Common myeloid progenitor, CD34-positive (primary cell): ENCODE measurements around the gene FBXL14.
A peak's percentile ranks its signal among the peaks of the same experiment; 100 is the strongest.

Source experiments
- CTCF ChIA-PET: fragments of 350-600 bp; sonication (Branson Sonifier 250); formaldehyde crosslinking; loops from one replicate; lab custom pipeline; 2021; ENCODE audit warnings: antibody characterized with exemption; lab: Charles Lee
- POLR2A ChIA-PET: fragments of 350-600 bp; sonication (Branson Sonifier 250); formaldehyde crosslinking; loops from one replicate; lab custom pipeline; 2021; ENCODE audit warnings: antibody characterized with exemption; lab: Charles Lee
- DNase-seq, 3 donors: peaks; one replicate each; pipeline versions ENCODE4 v3.0.0 to v3.0.0-alpha.2; 2013
- H3K27ac ChIP-seq, 2 experiments: 1 replicate in 1 of 2; 2 replicates in 1 of 2; pipeline ENCODE4 v1.7.0; 2013; ENCODE audit warnings: inconsistent platforms in 2 of 2, low read length in 2 of 2, mild to moderate bottlenecking in 2 of 2, low read depth in 1 of 2, moderate library complexity in 1 of 2; ENCODE audit not compliant: severe bottlenecking in 2 of 2, insufficient read depth in 1 of 2, poor library complexity in 1 of 2
- H3K27me3 ChIP-seq, 5 experiments: replicated peaks in 2 of 5; 1 replicate in 3 of 5; 2 replicates in 2 of 5; pipeline versions ENCODE4 v1.6.1 to v1.7.0; 2013; ENCODE audit warnings: low read length in 4 of 5, mild to moderate bottlenecking in 2 of 5, moderate library complexity in 2 of 5, inconsistent platforms in 1 of 5; ENCODE audit not compliant: insufficient read depth in 5 of 5, control insufficient read depth in 4 of 5
- H3K36me3 ChIP-seq, 4 experiments: 1 replicate in 2 of 4; 2 replicates in 2 of 4; pipeline versions ENCODE4 v1.6.1 to v1.7.0; 2013; ENCODE audit warnings: low read length in 3 of 4, control low read depth in 1 of 4, mild to moderate bottlenecking in 1 of 4; ENCODE audit not compliant: control insufficient read depth in 4 of 4, insufficient read depth in 4 of 4
- H3K4me1 ChIP-seq, 4 experiments: 1 replicate in 3 of 4; 2 replicates in 1 of 4; pipeline versions ENCODE4 v1.6.1 to v1.7.1; 2013; ENCODE audit warnings: low read length in 3 of 4, mild to moderate bottlenecking in 3 of 4, control low read depth in 1 of 4, inconsistent platforms in 1 of 4, moderate library complexity in 1 of 4; ENCODE audit not compliant: control insufficient read depth in 4 of 4, insufficient read depth in 4 of 4; ENCODE audit errors: control extremely low read depth in 1 of 4
- H3K4me3 ChIP-seq, 7 experiments: 1 replicate in 4 of 7; 2 replicates in 3 of 7; pipeline versions ENCODE4 v1.5.1 to v1.7.0; 2013; ENCODE audit warnings: mild to moderate bottlenecking in 7 of 7, low read length in 6 of 7, moderate library complexity in 6 of 7, inconsistent platforms in 2 of 7, low read depth in 2 of 7, control low read depth in 1 of 7; ENCODE audit not compliant: insufficient read depth in 4 of 7, control insufficient read depth in 1 of 7; ENCODE audit errors: extremely low read depth in 1 of 7
- H3K9me3 ChIP-seq, 5 experiments: 1 replicate in 4 of 5; 2 replicates in 1 of 5; pipeline versions ENCODE4 v1.6.1 to v1.7.1; 2013; ENCODE audit warnings: low read length in 4 of 5, mild to moderate bottlenecking in 2 of 5, inconsistent platforms in 1 of 5, low read depth in 1 of 5, moderate library complexity in 1 of 5; ENCODE audit not compliant: control insufficient read depth in 4 of 5, insufficient read depth in 2 of 5; ENCODE audit errors: control extremely low read depth in 1 of 5
- WGBS: methylation state at CpG from one replicate; pipeline ENCODE4 v1.1.5; 2013; ENCODE audit not compliant: insufficient coverage; 5-methylcytosine and 5-hydroxymethylcytosine counted together

Gene FBXL14

GRCh38 chr12:1581973-1582708 is 12.2 kb downstream of the FBXL14 start:
- CTCF ChIA-PET, result interaction anchor here (0.6 to 9.4 kb wide), 16 partner anchors 11 to 489 kb away, joined by 3 to 89 read pairs (median 4); no protein-coding TSS in a partner anchor
- POLR2A ChIA-PET, result no interaction called here
- WGBS, result 97% methylated on average over 11 of the region's 11 CpGs

GRCh38 chr12:1580526-1580925 is 13.9 kb downstream of the FBXL14 start:
- Histone ChIP-seq H3K4me1 (peaks cover 0 to 18% (median 11%) of the 10 kb centered on the region in 4 experiments), H3K4me3 (no peak overlapping the region), H3K36me3 (no peaks in the 10 kb centered on the region), H3K27ac (no peak overlapping the region), H3K9me3 (no peaks in the 10 kb centered on the region), H3K27me3 (peaks cover 0 to 37% (median under 1%) of the 10 kb centered on the region in 5 experiments)
- WGBS, result 100% methylated on average over 2 of the region's 3 CpGs
- ChIA-PET CTCF (interaction anchor here (4.4 to 9.4 kb wide), 2 partner anchors 12 to 463 kb away, joined by 16 to 89 read pairs; no protein-coding TSS in a partner anchor), POLR2A (no interaction called here)
- no peak for DNase-seq

More at GRCh38 chr12:1581973-1582708, 12.2 kb downstream of the FBXL14 start:
- H3K9me3 ChIP-seq, result no peaks in the 10 kb centered on the region
- peaks cover 0 to 5% (median 2%) of the 10 kb centered on the region in 4 experiments for H3K4me1 ChIP-seq
- no peak overlapping the region for H3K4me3 ChIP-seq
- peaks cover 0 to 4% (median 2%) of the 10 kb centered on the region in 4 experiments for H3K36me3 ChIP-seq
- DNase-seq, result no peak
- no peak overlapping the region for H3K27ac ChIP-seq
- H3K27me3 ChIP-seq, result peaks cover 0 to 21% (median 0%) of the 10 kb centered on the region in 5 experiments

- Histone ChIP-seq H3K9me3 (no peaks in the 10 kb centered on the region), H3K4me3 (no peak overlapping the region), H3K36me3 (no peaks in the 10 kb centered on the region), H3K4me1 (peaks cover 0 to 19% (median 14%) of the 10 kb centered on the region in 4 experiments), H3K27ac (no peak overlapping the region), H3K27me3 (peaks cover 0 to 43% (median 5%) of the 10 kb centered on the region in 5 experiments)
- 95% methylated on average over 9 of the region's 11 CpGs for WGBS
- DNase-seq, result no peak
- ChIA-PET CTCF (interaction anchor here (2.2 to 9.4 kb wide), 2 partner anchors 8 to 462 kb away, joined by 5 to 89 read pairs; no protein-coding TSS in a partner anchor), POLR2A (interaction anchor here (0.6 to 0.7 kb wide), 2 partner anchors 13 to 301 kb away, joined by 3 read pairs; no protein-coding TSS in a partner anchor)
Measured at GRCh38 chr12:1579651-1580435, 14.5 kb downstream of the FBXL14 start.

- WGBS, result 57% methylated on average over 12 of the region's 21 CpGs
- Histone ChIP-seq H3K27me3 (peaks cover 0 to 64% (median 6%) of the 10 kb centered on the region in 5 experiments), H3K4me3 (peak overlapping the region in 1 of 7 experiments; percentile 8)
Measured at GRCh38 chr12:1576410-1577241, 17.8 kb downstream of the FBXL14 start.

GRCh38 chr12:1575408-1576401 is 18.7 kb downstream of the FBXL14 start:
- peaks cover 0 to 64% (median 6%) of the 10 kb centered on the region in 5 experiments for H3K27me3 ChIP-seq
- ChIA-PET CTCF (interaction anchor here (1.1 to 9.4 kb wide), 5 partner anchors 8 to 760 kb away, joined by 3 to 89 read pairs (median 6); no protein-coding TSS in a partner anchor), POLR2A (no interaction called here)
- no peaks in the 10 kb centered on the region for H3K9me3 ChIP-seq
- H3K27ac ChIP-seq, result no peak overlapping the region
- peaks cover 0 to 15% (median 12%) of the 10 kb centered on the region in 4 experiments for H3K4me1 ChIP-seq
- peak in 2 of 3 donors; percentile 16 to 31 for DNase-seq
- peak overlapping the region in 1 of 7 experiments; percentile 8 for H3K4me3 ChIP-seq
- H3K36me3 ChIP-seq, result no peaks in the 10 kb centered on the region
- WGBS, result 45% methylated on average over 18 of the region's 23 CpGs

More at GRCh38 chr12:1576410-1577241, 17.8 kb downstream of the FBXL14 start:
- H3K27ac ChIP-seq, result no peak overlapping the region
- peaks cover 0 to 15% (median 12%) of the 10 kb centered on the region in 4 experiments for H3K4me1 ChIP-seq
- DNase-seq, result peak in 2 of 3 donors; percentile 38 to 56
- ChIA-PET POLR2A (no interaction called here), CTCF (interaction anchor here (1.1 to 9.4 kb wide), 3 partner anchors 9 to 761 kb away, joined by 3 to 89 read pairs (median 6); no protein-coding TSS in a partner anchor)
- no peaks in the 10 kb centered on the region for H3K36me3 ChIP-seq
- no peaks in the 10 kb centered on the region for H3K9me3 ChIP-seq
